ENCODE data around the gene MFSD12. TPM values are rescaled to one million over a fixed set of nuclear protein-coding genes. Genes with fewer than 3 reads are reported as not detected.
A peak's percentile ranks its signal among the peaks of the same experiment; 100 is the strongest.

MFSD12 gene
- total RNA-seq, 2 experiments from 2014 or later: 44.7 to 46.7 TPM

DNA sequence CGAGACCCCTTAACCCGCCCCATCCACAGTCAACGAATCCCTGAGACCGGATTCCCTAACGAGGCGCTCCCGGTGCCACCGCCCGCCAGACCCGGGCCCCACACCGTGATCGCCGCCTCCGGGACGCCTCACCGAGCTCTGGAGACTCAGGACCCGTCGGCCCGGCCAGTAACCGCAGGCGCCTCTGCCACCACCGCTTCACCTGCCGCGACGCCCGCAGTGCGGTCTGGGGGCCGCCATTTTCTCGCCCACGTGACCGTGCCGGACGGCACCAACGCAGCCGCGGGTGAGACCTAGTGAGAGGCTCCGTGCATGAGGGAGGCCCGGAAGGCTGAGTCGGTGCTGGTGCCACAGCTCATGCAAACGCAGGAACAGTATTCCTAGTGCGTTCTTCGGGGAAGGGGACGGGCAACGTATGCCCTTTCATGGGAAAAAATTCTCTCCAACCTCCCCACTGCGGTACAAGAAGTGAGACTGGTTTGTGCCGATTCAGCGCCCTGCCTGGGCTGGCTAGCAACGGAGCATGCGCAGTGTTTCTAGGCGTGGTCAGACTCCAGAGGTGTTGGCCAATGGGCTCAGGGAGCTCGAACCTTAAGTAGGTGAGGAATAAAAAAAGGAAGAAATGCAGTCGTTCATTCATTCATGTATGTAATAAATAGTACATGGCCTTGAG, 56.8 kb downstream of the MFSD12 start, which contains the start of gene DOHH:
Gene DOHH, minus strand, starts transcription at position 246 of the 673 bp plus-strand sequence. CDS start 3,860 bp downstream, outside the sequence.
- peak within 1 kb of the TSS; percentile 91 for H3K4me3 Mint-ChIP-seq
- H3K4me1 Mint-ChIP-seq: peaks cover 26% of the 10 kb centered on the region
- H3K9me3 Mint-ChIP-seq (ENCODE audit: low read depth): no peaks in the 10 kb centered on the region
- H3K36me3 Mint-ChIP-seq (ENCODE audit: low read depth): peaks cover 21% of the 10 kb centered on the region
- intact Hi-C loops (cut with DNase I, micrococcal nuclease): loop anchor here in 1 of 2 experiments (1.0 to 10.0 kb wide), 7 partner anchors 57 to 716 kb away; partner anchors contain the start of genes ANKRD24, MAP2K2, MFSD12 and SIRT6
- ATAC-seq: peak; percentile 95
- peak; percentile 98 for DNase-seq
- peak within 1 kb of the TSS; percentile 97 for H3K27ac Mint-ChIP-seq
- H3K27me3 Mint-ChIP-seq: no peaks in the 10 kb centered on the region
- ChIA-PET CTCF (interaction anchor here (0.6 to 1.8 kb wide), 4 partner anchors 15 to 1240 kb away, joined by 3 to 11 read pairs (median 4); no protein-coding TSS in a partner anchor), POLR2A (interaction anchor here (0.5 to 0.6 kb wide), 3 partner anchors 184 to 440 kb away, joined by 3 to 8 read pairs (median 4); no protein-coding TSS in a partner anchor)

DNA sequence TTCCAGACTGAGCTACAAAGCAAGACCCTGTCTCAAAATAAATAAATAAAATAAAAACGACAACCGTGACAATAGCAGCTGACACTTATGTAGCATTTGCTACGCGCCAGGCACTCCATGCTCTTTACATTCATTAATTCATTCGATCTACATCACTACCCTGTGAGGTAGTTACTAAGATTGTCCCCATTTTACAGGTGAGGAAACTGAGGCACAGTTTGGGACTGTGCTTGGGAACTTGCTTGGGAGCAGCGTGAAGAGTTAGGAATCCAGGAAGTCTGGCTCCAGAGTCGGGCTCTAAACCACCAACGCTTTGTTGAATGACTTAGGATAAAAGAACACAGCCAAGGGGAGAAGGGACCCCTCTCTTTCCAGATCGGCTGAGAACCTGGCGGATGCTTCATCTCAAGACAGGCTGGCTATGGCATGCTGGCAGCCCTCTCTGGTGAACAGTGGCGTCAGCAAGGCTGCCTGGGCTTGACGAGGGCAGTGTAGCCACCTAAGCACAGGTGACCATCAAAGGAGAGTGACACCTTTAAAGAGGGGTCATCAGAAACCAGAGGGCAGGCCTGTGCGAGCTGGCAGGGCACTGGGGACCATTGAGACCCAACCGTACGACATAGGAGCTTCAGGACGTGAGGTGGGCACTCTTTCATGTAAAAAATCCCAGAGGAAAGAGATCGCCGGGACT, 57.5 kb downstream of the MFSD12 start:
- peaks cover 25% of the 10 kb centered on the region for H3K36me3 Mint-ChIP-seq (ENCODE audit: low read depth)
- peaks cover 28% of the 10 kb centered on the region for H3K4me1 Mint-ChIP-seq
- H3K9me3 Mint-ChIP-seq (ENCODE audit: low read depth): no peaks in the 10 kb centered on the region
- CTCF ChIA-PET: interaction anchor here (1.3 to 1.8 kb wide), 2 partner anchors 14 to 60 kb away, joined by 3 to 11 read pairs; no protein-coding TSS in a partner anchor
- POLR2A ChIA-PET: no interaction called here
- no peaks in the 10 kb centered on the region for H3K27me3 Mint-ChIP-seq
- ATAC-seq (peak; percentile 2), DNase-seq (no peak)
- H3K4me3 Mint-ChIP-seq: peak overlapping the region; percentile 91
- H3K27ac Mint-ChIP-seq: peak overlapping the region; percentile 97
- intact Hi-C loops (cut with DNase I, micrococcal nuclease): loop anchor here in 1 of 2 experiments (1.0 to 10.0 kb wide), 7 partner anchors 57 to 715 kb away; partner anchors contain the start of genes ANKRD24, MAP2K2, MFSD12 and SIRT6

DNA sequence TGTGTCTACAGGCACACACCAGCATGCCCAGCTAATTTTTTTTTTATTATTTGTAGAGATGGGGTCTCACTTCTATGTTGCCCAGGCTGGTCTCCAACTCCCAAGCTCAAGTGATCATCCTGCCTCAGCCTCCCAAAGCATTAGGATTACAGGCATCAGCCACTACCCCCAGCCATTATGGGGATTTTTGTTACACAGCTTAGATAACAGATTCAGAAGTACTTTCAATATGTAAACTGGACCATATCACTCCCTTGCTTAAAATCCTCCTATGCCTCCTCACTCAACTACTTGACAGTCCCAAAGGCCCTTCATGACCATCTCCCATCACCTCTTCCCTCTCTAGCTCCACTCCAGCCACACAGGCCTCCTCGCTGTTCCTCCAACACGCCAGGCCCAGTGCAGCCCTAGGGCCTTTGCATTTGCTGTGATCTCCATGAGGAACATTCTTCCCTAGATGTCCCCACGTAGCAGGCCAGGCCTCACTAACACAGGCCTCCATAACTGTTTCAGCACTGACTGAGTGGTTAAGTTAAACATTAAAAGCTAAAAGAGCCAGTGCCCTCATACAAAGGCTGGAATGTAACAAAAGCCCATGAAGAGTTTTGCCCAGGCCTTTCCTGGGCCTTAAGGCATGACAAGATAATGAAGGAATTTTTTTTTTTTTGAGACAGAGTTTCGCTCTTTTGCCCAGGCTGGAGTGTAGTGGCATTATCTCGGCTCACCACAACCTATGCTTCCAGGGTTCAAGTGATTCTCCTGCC, 59.4 kb downstream of the MFSD12 start:
- no peak for DNase-seq
- H3K27ac Mint-ChIP-seq: peak overlapping the region; percentile 42
- POLR2A ChIA-PET: no interaction called here
- ATAC-seq: no peak
- CTCF ChIA-PET: interaction anchor here (0.6 kb wide), 2 partner anchors 60 to 481 kb away, joined by 3 read pairs; no protein-coding TSS in a partner anchor
- intact Hi-C loops (cut with DNase I, micrococcal nuclease): no loop called here
- H3K27me3 Mint-ChIP-seq: no peaks in the 10 kb centered on the region
- H3K9me3 Mint-ChIP-seq (ENCODE audit: low read depth): no peaks in the 10 kb centered on the region
- peaks cover 34% of the 10 kb centered on the region for H3K36me3 Mint-ChIP-seq (ENCODE audit: low read depth)
- peaks cover 28% of the 10 kb centered on the region for H3K4me1 Mint-ChIP-seq
- H3K4me3 Mint-ChIP-seq: no peak overlapping the region

- no peaks in the 10 kb centered on the region for H3K27me3 Mint-ChIP-seq
- CTCF ChIA-PET: no interaction called here
- POLR2A ChIA-PET: no interaction called here
These were observed 60.8 kb downstream of the MFSD12 start for GRCh38 chr19:3496392-3497273.

DNA sequence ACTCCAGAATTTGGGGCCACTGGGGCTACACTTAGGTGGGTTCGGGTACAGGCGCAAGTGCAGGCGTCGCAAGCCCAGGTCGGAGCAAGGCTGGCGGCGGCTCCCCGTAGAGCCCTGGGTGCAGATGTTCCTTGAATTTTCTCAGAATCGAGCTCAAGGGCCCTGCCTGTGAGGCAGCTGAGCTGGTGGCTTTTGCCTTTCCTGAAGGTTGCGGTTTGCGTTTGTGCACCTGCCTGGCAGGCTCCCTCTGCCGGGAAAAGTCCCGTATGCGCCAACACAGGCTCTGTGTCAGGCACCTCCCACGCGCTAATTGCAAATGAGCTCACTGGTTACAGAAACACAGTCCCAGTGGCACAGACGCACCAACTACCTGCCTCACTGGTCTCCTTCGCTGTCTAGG, 62.8 kb downstream of the MFSD12 start:
- intact Hi-C loops (cut with DNase I, micrococcal nuclease): no loop called here
- peak; percentile 88 for ATAC-seq
- ChIA-PET POLR2A (interaction anchor here (0.7 kb wide), 2 partner anchors 15 to 491 kb away, joined by 3 to 4 read pairs; partner anchors contain the start of gene EEF2), CTCF (interaction anchor here (0.5 to 1.4 kb wide), 6 partner anchors 8 to 190 kb away, joined by 3 to 6 read pairs (median 4); no protein-coding TSS in a partner anchor)
- H3K4me1 Mint-ChIP-seq: peaks cover 18% of the 10 kb centered on the region
- H3K4me3 Mint-ChIP-seq: peak overlapping the region; percentile 10
- H3K9me3 Mint-ChIP-seq (ENCODE audit: low read depth): no peaks in the 10 kb centered on the region
- peak overlapping the region; percentile 75 for H3K27ac Mint-ChIP-seq
- DNase-seq: peak; percentile 85
- no peaks in the 10 kb centered on the region for H3K27me3 Mint-ChIP-seq
- peaks cover 36% of the 10 kb centered on the region for H3K36me3 Mint-ChIP-seq (ENCODE audit: low read depth)

More at GRCh38 chr19:3496392-3497273, 60.8 kb downstream of the MFSD12 start:
- DNase-seq: no peak
- no peak for ATAC-seq
- Mint-ChIP-seq H3K9me3 (ENCODE audit: low read depth) (no peaks in the 10 kb centered on the region), H3K36me3 (ENCODE audit: low read depth) (peaks cover 37% of the 10 kb centered on the region), H3K4me3 (no peak overlapping the region), H3K4me1 (peaks cover 28% of the 10 kb centered on the region), H3K27ac (no peak overlapping the region)
- intact Hi-C loops (cut with DNase I, micrococcal nuclease): no loop called here

Other genes starting within 250 kb of the MFSD12 start
- 10 to 100 TPM; 20.5 to 22.6 TPM for gene NFIC, start 191.0 kb downstream of the MFSD12 start, total RNA-seq
- gene SMIM24, start 77.1 kb downstream of the MFSD12 start, total RNA-seq: under 1 TPM in 1 of 2 experiments, not detected in 1; 0.49 TPM
- gene SMIM44, start 74.1 kb downstream of the MFSD12 start, total RNA-seq: not detected
- 10 to 100 TPM in 1 of 2 experiments, 1 to 10 TPM in 1; 9.6 to 15.4 TPM for gene DOHH, start 56.9 kb downstream of the MFSD12 start, total RNA-seq
- 10 to 100 TPM; 40.8 to 50.7 TPM for gene FZR1, start 51.3 kb downstream of the MFSD12 start, total RNA-seq
- 1 to 10 TPM; 1.4 to 2.5 TPM for gene TEKTIP1, start 18.4 kb downstream of the MFSD12 start, total RNA-seq
- 10 to 100 TPM; 59.5 to 62.5 TPM for gene HMG20B, start 15.4 kb upstream of the MFSD12 start, total RNA-seq
- under 1 TPM; 0.48 to 0.51 TPM for gene GIPC3, start 27.9 kb upstream of the MFSD12 start, total RNA-seq
- gene TBXA2R, start 49.3 kb upstream of the MFSD12 start, total RNA-seq: under 1 TPM; 0.64 to 0.72 TPM
- 10 to 100 TPM; 28.0 to 33.6 TPM for gene CACTIN, start 69.2 kb upstream of the MFSD12 start, total RNA-seq
- gene PIP5K1C, start 142.9 kb upstream of the MFSD12 start, total RNA-seq: 10 to 100 TPM; 14.6 to 15.3 TPM
- gene TJP3, start 150.8 kb upstream of the MFSD12 start, total RNA-seq: 1 to 10 TPM; 1.0 to 2.7 TPM
- gene APBA3, start 204.1 kb upstream of the MFSD12 start, total RNA-seq: 10 to 100 TPM; 29.8 to 37.1 TPM
- gene MRPL54, start 205.1 kb upstream of the MFSD12 start, total RNA-seq: 10 to 100 TPM; 54.8 to 63.9 TPM
- gene RAX2, start 214.6 kb upstream of the MFSD12 start, total RNA-seq: not detected
- 10 to 100 TPM; 24.3 to 30.1 TPM for gene MATK, start 228.8 kb upstream of the MFSD12 start, total RNA-seq